GM19328 (cell line): ENCODE results near the gene FLT1.

Experiments
- ATAC-seq: cut with Tn5 transposase; IDR thresholded peaks from one replicate; pipeline ENCODE4 v1.9.1; 2021; ENCODE audit warnings: mild to moderate bottlenecking, moderate library complexity; ENCODE audit not compliant: unreplicated experiment

Gene FLT1

GRCh38 chr13:28392896-28393505, 101.9 kb downstream of the FLT1 start:
- ATAC-seq: no peak

- no peak for ATAC-seq
Measured at GRCh38 chr13:28392428-28392827, 102.5 kb downstream of the FLT1 start.

GRCh38 chr13:28387740-28388501, 107.0 kb downstream of the FLT1 start:
- no peak for ATAC-seq

GRCh38 chr13:28385362-28385761, 109.6 kb downstream of the FLT1 start:
- no peak for ATAC-seq

- no peak for ATAC-seq
Measured at GRCh38 chr13:28384789-28385188, 110.1 kb downstream of the FLT1 start.

- no peak for ATAC-seq
Measured at GRCh38 chr13:28380319-28380718, 114.6 kb downstream of the FLT1 start.

- no peak for ATAC-seq
Measured at GRCh38 chr13:28379371-28380083, 115.4 kb downstream of the FLT1 start.

GRCh38 chr13:28376604-28377003, 118.3 kb downstream of the FLT1 start:
- no peak for ATAC-seq

- ATAC-seq: no peak
Measured at GRCh38 chr13:28375250-28375930, 119.5 kb downstream of the FLT1 start.

GRCh38 chr13:28373810-28374209, 121.1 kb downstream of the FLT1 start:
- ATAC-seq: no peak

- no peak for ATAC-seq
Measured at GRCh38 chr13:28370448-28370847, 124.5 kb downstream of the FLT1 start.

GRCh38 chr13:28358708-28359107, 136.2 kb downstream of the FLT1 start:
- ATAC-seq: no peak

- no peak for ATAC-seq
Measured at GRCh38 chr13:28357911-28358433, 137.0 kb downstream of the FLT1 start.

GRCh38 chr13:28357247-28357825, 137.6 kb downstream of the FLT1 start:
- no peak for ATAC-seq

- ATAC-seq: no peak
Measured at GRCh38 chr13:28356561-28357021, 138.3 kb downstream of the FLT1 start.

GRCh38 chr13:28355822-28356371, 139.0 kb downstream of the FLT1 start:
- ATAC-seq: no peak

- ATAC-seq: no peak
Measured at GRCh38 chr13:28355046-28355821, 139.7 kb downstream of the FLT1 start.

- no peak for ATAC-seq
Measured at GRCh38 chr13:28353679-28354078, 141.2 kb downstream of the FLT1 start.

- ATAC-seq: no peak
Measured at GRCh38 chr13:28349907-28350654, 144.8 kb downstream of the FLT1 start.
